ENCODE results near the gene TRPM4.

- no peak for TF ChIP-seq POLR2AphosphoS2 (IDR thresholded peaks at IDR 0.05; ENCODE audit: low read depth, low read length)
- TF ChIP-seq, protein P1, sequence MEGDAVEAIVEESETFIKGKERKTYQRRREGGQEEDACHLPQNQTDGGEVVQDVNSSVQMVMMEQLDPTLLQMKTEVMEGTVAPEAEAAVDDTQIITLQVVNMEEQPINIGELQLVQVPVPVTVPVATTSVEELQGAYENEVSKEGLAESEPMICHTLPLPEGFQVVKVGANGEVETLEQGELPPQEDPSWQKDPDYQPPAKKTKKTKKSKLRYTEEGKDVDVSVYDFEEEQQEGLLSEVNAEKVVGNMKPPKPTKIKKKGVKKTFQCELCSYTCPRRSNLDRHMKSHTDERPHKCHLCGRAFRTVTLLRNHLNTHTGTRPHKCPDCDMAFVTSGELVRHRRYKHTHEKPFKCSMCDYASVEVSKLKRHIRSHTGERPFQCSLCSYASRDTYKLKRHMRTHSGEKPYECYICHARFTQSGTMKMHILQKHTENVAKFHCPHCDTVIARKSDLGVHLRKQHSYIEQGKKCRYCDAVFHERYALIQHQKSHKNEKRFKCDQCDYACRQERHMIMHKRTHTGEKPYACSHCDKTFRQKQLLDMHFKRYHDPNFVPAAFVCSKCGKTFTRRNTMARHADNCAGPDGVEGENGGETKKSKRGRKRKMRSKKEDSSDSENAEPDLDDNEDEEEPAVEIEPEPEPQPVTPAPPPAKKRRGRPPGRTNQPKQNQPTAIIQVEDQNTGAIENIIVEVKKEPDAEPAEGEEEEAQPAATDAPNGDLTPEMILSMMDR (IDR thresholded peaks at IDR 0.05 in 2 of 3, conservative IDR thresholded peaks at IDR 0.05 in 1 of 3; ENCODE audit: control insufficient read depth in 2 of 3, extremely low read depth in 1 of 3, insufficient read depth in 1 of 3, low read depth in 3 of 3, low read length in 3 of 3) = no peak
- TF ChIP-seq, protein P2, sequence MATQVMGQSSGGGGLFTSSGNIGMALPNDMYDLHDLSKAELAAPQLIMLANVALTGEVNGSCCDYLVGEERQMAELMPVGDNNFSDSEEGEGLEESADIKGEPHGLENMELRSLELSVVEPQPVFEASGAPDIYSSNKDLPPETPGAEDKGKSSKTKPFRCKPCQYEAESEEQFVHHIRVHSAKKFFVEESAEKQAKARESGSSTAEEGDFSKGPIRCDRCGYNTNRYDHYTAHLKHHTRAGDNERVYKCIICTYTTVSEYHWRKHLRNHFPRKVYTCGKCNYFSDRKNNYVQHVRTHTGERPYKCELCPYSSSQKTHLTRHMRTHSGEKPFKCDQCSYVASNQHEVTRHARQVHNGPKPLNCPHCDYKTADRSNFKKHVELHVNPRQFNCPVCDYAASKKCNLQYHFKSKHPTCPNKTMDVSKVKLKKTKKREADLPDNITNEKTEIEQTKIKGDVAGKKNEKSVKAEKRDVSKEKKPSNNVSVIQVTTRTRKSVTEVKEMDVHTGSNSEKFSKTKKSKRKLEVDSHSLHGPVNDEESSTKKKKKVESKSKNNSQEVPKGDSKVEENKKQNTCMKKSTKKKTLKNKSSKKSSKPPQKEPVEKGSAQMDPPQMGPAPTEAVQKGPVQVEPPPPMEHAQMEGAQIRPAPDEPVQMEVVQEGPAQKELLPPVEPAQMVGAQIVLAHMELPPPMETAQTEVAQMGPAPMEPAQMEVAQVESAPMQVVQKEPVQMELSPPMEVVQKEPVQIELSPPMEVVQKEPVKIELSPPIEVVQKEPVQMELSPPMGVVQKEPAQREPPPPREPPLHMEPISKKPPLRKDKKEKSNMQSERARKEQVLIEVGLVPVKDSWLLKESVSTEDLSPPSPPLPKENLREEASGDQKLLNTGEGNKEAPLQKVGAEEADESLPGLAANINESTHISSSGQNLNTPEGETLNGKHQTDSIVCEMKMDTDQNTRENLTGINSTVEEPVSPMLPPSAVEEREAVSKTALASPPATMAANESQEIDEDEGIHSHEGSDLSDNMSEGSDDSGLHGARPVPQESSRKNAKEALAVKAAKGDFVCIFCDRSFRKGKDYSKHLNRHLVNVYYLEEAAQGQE (IDR thresholded peaks at IDR 0.05; ENCODE audit: low read depth, low read length) = no peak
These were observed 39.1 kb downstream of the TRPM4 start for GRCh38 chr19:49196527-49197240.
